Astrocyte (in vitro differentiated cells and primary cell): ENCODE data around the gene RSPH6A. TPM values are rescaled to one million over a fixed set of nuclear protein-coding genes. Genes with fewer than 3 reads are reported as not detected.
A peak's percentile ranks its signal among the peaks of the same experiment; 100 is the strongest.
"Not testable (repeated sequence)": the region's sequence is repeated elsewhere in the genome, so short reads cannot be mapped to it uniquely, and the experiment has no call there.

Experiments used
- DNase-seq: peaks from one replicate; pipeline ENCODE4 v3.0.0-alpha.2; 2010; ENCODE audit warnings: low read depth
- FAIRE-seq: peaks from 2 replicates; lab custom pipeline; 2011; peaks lifted over from hg19 to GRCh38; lab: Jason Lieb, UNC
- H2AFZ ChIP-seq: 2 replicates; pipeline ENCODE4 v1.6.0; 2012; ENCODE audit warnings: low read depth, low read length, inconsistent platforms
- H3K27ac ChIP-seq: 2 replicates; pipeline ENCODE4 v1.5.1; 2011; ENCODE audit warnings: low read depth, low read length, inconsistent platforms
- H3K27me3 ChIP-seq: 2 replicates; pipeline ENCODE4 v1.6.0; 2011; ENCODE audit warnings: low read length, inconsistent platforms; ENCODE audit not compliant: insufficient read depth
- H3K36me3 ChIP-seq: 2 replicates; pipeline ENCODE4 v1.5.1; 2011; ENCODE audit warnings: low read length, inconsistent platforms; ENCODE audit not compliant: insufficient read depth
- H3K4me1 ChIP-seq: 2 replicates; pipeline ENCODE4 v1.5.1; 2011; ENCODE audit warnings: low read length, inconsistent platforms; ENCODE audit not compliant: insufficient read depth
- H3K4me2 ChIP-seq: 2 replicates; pipeline ENCODE4 v1.6.0; 2012; ENCODE audit warnings: low read length, inconsistent platforms
- H3K4me3 ChIP-seq: 2 replicates; pipeline ENCODE4 v1.5.1; 2011; ENCODE audit warnings: low read depth, mild to moderate bottlenecking, low read length, inconsistent platforms; ENCODE audit not compliant: insufficient read depth
- H3K79me2 ChIP-seq: 2 replicates; pipeline ENCODE4 v1.6.0; 2012; ENCODE audit warnings: mild to moderate bottlenecking, low read length, inconsistent platforms; ENCODE audit not compliant: insufficient read depth
- H3K9ac ChIP-seq: 2 replicates; pipeline ENCODE4 v1.6.0; 2012; ENCODE audit warnings: mild to moderate bottlenecking, low read length, inconsistent platforms
- H3K9me3 ChIP-seq: 2 replicates; pipeline ENCODE4 v1.5.1; 2012; ENCODE audit warnings: low read depth, mild to moderate bottlenecking, low read length, inconsistent platforms; ENCODE audit not compliant: insufficient read depth
- H4K20me1 ChIP-seq: 2 replicates; pipeline ENCODE4 v1.6.0; 2012; ENCODE audit warnings: low read length, inconsistent platforms; ENCODE audit not compliant: insufficient read depth
- H3K27ac Mint-ChIP-seq: one replicate; pipeline ENCODE4 v1.8.0; 2021; ENCODE audit warnings: mild to moderate bottlenecking, mixed read lengths; ENCODE audit not compliant: unreplicated experiment
- H3K27me3 Mint-ChIP-seq: one replicate; pipeline ENCODE4 v1.8.0; 2021; ENCODE audit warnings: low read depth, mixed read lengths; ENCODE audit not compliant: unreplicated experiment
- H3K36me3 Mint-ChIP-seq: one replicate; pipeline ENCODE4 v1.8.0; 2021; ENCODE audit warnings: low read depth, mixed read lengths; ENCODE audit not compliant: unreplicated experiment
- H3K4me1 Mint-ChIP-seq: one replicate; pipeline ENCODE4 v1.8.0; 2021; ENCODE audit warnings: low read depth, mixed read lengths; ENCODE audit not compliant: unreplicated experiment
- H3K4me3 Mint-ChIP-seq: one replicate; pipeline ENCODE4 v1.8.0; 2021; ENCODE audit warnings: mild to moderate bottlenecking, moderate library complexity, mixed read lengths; ENCODE audit not compliant: unreplicated experiment
- H3K9me3 Mint-ChIP-seq: one replicate; pipeline ENCODE4 v1.8.0; 2021; ENCODE audit warnings: mild to moderate bottlenecking, mixed read lengths; ENCODE audit not compliant: unreplicated experiment
- CTCF ChIP-seq: IDR thresholded peaks from 2 replicates; pipeline ENCODE4 v1.5.1; 2011; ENCODE audit warnings: low read depth, mild to moderate bottlenecking, inconsistent platforms, low read length, moderate library complexity; ENCODE audit not compliant: insufficient read depth
- EZH2 ChIP-seq: IDR thresholded peaks from 2 replicates; pipeline ENCODE4 v1.6.1; 2012; ENCODE audit warnings: mild to moderate bottlenecking, low read length, inconsistent platforms; ENCODE audit not compliant: insufficient read depth
- total RNA-seq: library from RNA; stranded (reverse); gene quantifications from 2 replicates; pipeline ENCODE4 v1.2.1, GENCODE V29; 2021

The RSPH6A gene
- total RNA-seq, 1 donor from 2014 or later, result 0.23 TPM

- Histone ChIP-seq H3K4me1 (peaks cover 6% of the 10 kb centered on the region), H4K20me1 (no peaks in the 10 kb centered on the region), H3K27me3 (no peaks in the 10 kb centered on the region), H3K36me3 (no peaks in the 10 kb centered on the region), H3K79me2 (no peaks in the 10 kb centered on the region), H3K9ac (no peak overlapping the region), H3K4me3 (no peak overlapping the region), H3K4me2 (no peak overlapping the region), H2AFZ (no peak overlapping the region), H3K9me3 (no peaks in the 10 kb centered on the region), H3K27ac (no peak overlapping the region)
- Mint-ChIP-seq H3K36me3 (no peaks in the 10 kb centered on the region), H3K4me1 (peaks cover 12% of the 10 kb centered on the region), H3K27ac (no peak overlapping the region), H3K9me3 (peaks cover 2% of the 10 kb centered on the region), H3K4me3 (no peak overlapping the region), H3K27me3 (no peaks in the 10 kb centered on the region)
- no peak for FAIRE-seq
- no peak for DNase-seq
- TF ChIP-seq EZH2 (no peak), CTCF (no peak)
These were observed 10.8 kb downstream of the RSPH6A start for GRCh38 chr19:45804140-45804958.

- FAIRE-seq (no peak), DNase-seq (no peak)
- Mint-ChIP-seq H3K36me3 (no peaks in the 10 kb centered on the region), H3K4me3 (no peak overlapping the region), H3K27me3 (no peaks in the 10 kb centered on the region), H3K27ac (no peak overlapping the region), H3K4me1 (peaks cover 17% of the 10 kb centered on the region), H3K9me3 (peaks cover 2% of the 10 kb centered on the region)
- H3K36me3 ChIP-seq, result no peaks in the 10 kb centered on the region
- H3K79me2 ChIP-seq, result no peaks in the 10 kb centered on the region
- no peak for TF ChIP-seq CTCF
- TF ChIP-seq EZH2, result no peak
- peaks cover 10% of the 10 kb centered on the region for H3K4me1 ChIP-seq
- no peak overlapping the region for H2AFZ ChIP-seq
- H3K27ac ChIP-seq, result no peak overlapping the region
- H3K9me3 ChIP-seq, result no peaks in the 10 kb centered on the region
- no peak overlapping the region for H3K4me3 ChIP-seq
- H3K4me2 ChIP-seq, result no peak overlapping the region
- H3K9ac ChIP-seq, result no peak overlapping the region
- H3K27me3 ChIP-seq, result no peaks in the 10 kb centered on the region
- H4K20me1 ChIP-seq, result no peaks in the 10 kb centered on the region
These were observed 13.4 kb downstream of the RSPH6A start for GRCh38 chr19:45801603-45802175.

GRCh38 chr19:45800070-45800553 is 15.0 kb downstream of the RSPH6A start:
- Mint-ChIP-seq H3K36me3 (no peaks in the 10 kb centered on the region), H3K27me3 (peaks cover 2% of the 10 kb centered on the region), H3K4me3 (peak overlapping the region; percentile 14), H3K4me1 (peaks cover 15% of the 10 kb centered on the region), H3K9me3 (no peaks in the 10 kb centered on the region), H3K27ac (no peak overlapping the region)
- H3K4me2 ChIP-seq, result no peak overlapping the region
- no peaks in the 10 kb centered on the region for H3K36me3 ChIP-seq
- H4K20me1 ChIP-seq, result no peaks in the 10 kb centered on the region
- peaks cover 10% of the 10 kb centered on the region for H3K4me1 ChIP-seq
- no peak overlapping the region for H3K9ac ChIP-seq
- no peaks in the 10 kb centered on the region for H3K9me3 ChIP-seq
- no peak overlapping the region for H2AFZ ChIP-seq
- H3K4me3 ChIP-seq, result no peak overlapping the region
- FAIRE-seq, result no peak
- TF ChIP-seq EZH2 (no peak), CTCF (no peak)
- no peak overlapping the region for H3K27ac ChIP-seq
- H3K27me3 ChIP-seq, result no peaks in the 10 kb centered on the region
- peak; percentile 50 for DNase-seq
- H3K79me2 ChIP-seq, result no peaks in the 10 kb centered on the region

- not testable (repeated sequence) for H3K27ac ChIP-seq, H4K20me1 ChIP-seq, H3K79me2 ChIP-seq, H3K4me3 Mint-ChIP-seq, H3K36me3 Mint-ChIP-seq, H3K27me3 ChIP-seq, DNase-seq, H3K27ac Mint-ChIP-seq, H3K9me3 Mint-ChIP-seq, H3K9me3 ChIP-seq, H3K36me3 ChIP-seq, H3K4me2 ChIP-seq, FAIRE-seq, H3K9ac ChIP-seq, H3K27me3 Mint-ChIP-seq, H3K4me3 ChIP-seq, H2AFZ ChIP-seq
- peaks cover 10% of the 10 kb centered on the region for H3K4me1 ChIP-seq
- H3K4me1 Mint-ChIP-seq, result peaks cover 15% of the 10 kb centered on the region
These were observed 15.6 kb downstream of the RSPH6A start for GRCh38 chr19:45799541-45799940.
